ENCODE results near the gene DZANK1. TPM values are rescaled to one million over a fixed set of nuclear protein-coding genes. Genes with fewer than 3 reads are reported as not detected.
"Not testable (repeated sequence)": the region's sequence is repeated elsewhere in the genome, so short reads cannot be mapped to it uniquely, and the experiment has no call there.

Gene DZANK1
- total and polyA plus RNA-seq, 4 experiments from 2014 or later, result 0.99 to 3.0 (median 1.9) TPM

DNA sequence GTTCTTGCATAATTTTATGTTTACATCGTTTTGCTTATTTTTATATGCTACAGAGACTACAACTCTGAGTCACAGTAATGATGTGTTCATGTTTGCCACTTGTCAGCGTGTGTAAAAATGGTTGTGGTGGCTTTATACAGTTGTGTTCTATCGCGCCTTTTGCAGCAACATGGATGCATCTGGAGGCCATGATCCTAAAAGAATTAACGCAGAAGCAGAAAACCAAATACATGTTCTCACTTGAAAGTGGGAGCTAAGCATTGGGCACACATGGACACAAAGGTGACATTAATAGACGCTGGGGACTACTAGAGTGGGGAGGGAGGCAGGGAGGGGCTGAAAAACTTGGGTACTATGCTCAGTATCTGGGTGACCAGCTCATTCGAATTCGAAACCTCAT lies 39.9 kb upstream of the DZANK1 start:
- Histone ChIP-seq H3K4me1 (ENCODE audit: insufficient read depth, low read length) (peaks cover 22% of the 10 kb centered on the region), H3K36me3 (ENCODE audit: insufficient read depth, low read length) (peaks cover 16% of the 10 kb centered on the region), H3K4me3 (ENCODE audit: low read length in 2 of 2) (peak overlapping the region; percentile 78 to 82), H3K9me3 (ENCODE audit: control insufficient read depth in 1 of 2, low read length in 2 of 2) (no peaks in the 10 kb centered on the region), H3K27me3 (ENCODE audit: insufficient read depth, low read length) (no peaks in the 10 kb centered on the region), H3K27ac (ENCODE audit: low read depth, low read length) (peak overlapping the region; percentile 87)
- H3K9me3 Mint-ChIP-seq, result peaks cover 0 to 2% (median 0%) of the 10 kb centered on the region in 8 donors
- ChIA-PET CTCF (ENCODE audit: partially characterized antibody) (interaction anchor here (0.7 to 3.3 kb wide), 7 partner anchors 10 to 287 kb away, joined by 3 to 27 read pairs (median 5); partner anchors contain the start of genes DZANK1, POLR3F, RBBP9 and ZNF133), POLR2A (ENCODE audit: partially characterized antibody) (interaction anchor here (0.8 to 5.6 kb wide), 19 partner anchors 10 to 1546 kb away, joined by 3 to 153 read pairs (median 7); partner anchors contain the start of genes CFAP61, CRNKL1, DTD1 and DZANK1)
- peak in 1 of 5 donors; percentile 56 for DNase-seq
- H3K27ac Mint-ChIP-seq, result peak overlapping the region; percentile 95 to 100 (median 100)
- intact Hi-C loops (cut with micrococcal nuclease), result loop anchor here (1.0 to 2.0 kb wide), 9 partner anchors 9 to 824 kb away; partner anchors contain the start of genes DZANK1, KAT14, PET117 and POLR3F
- H3K36me3 Mint-ChIP-seq, result peaks cover 18 to 40% of the 10 kb centered on the region in 2 donors
- peaks cover 3% of the 10 kb centered on the region in 2 donors for H3K27me3 Mint-ChIP-seq
- H3K4me3 Mint-ChIP-seq, result peak overlapping the region; percentile 99 to 100 (median 100)
- peaks cover 24 to 47% (median 39%) of the 10 kb centered on the region in 4 donors for H3K4me1 Mint-ChIP-seq

DNA sequence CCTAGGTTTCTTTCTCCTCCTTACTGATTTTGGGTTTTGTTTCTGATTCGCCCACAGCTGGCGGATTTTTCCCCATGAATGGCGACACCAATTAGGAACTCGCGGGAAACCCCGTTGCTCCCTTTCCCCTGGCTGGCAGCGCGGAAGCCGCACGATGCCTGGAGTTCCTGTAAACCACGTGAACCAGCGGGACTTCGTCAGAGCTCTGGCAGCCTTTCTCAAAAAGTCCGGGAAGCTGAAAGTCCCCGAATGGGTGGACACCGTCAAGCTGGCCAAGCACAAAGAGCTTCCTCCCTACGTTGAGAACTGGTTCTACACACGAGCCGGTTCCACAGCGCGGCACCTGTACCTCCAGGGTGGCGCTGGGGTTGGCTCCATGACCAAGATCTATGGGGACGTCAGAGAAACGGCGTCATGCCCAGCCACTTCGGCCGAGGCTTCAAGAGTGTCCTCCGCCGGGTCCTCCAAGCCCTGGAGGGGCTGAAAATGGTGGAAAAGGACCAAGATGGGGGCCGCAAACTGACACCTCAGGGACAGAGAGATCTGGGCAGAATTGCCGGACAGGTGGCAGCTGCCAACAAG lies 37.7 kb upstream of the DZANK1 start:
- Histone ChIP-seq H3K4me1 (ENCODE audit: insufficient read depth, low read length) (peaks cover 22% of the 10 kb centered on the region), H3K36me3 (ENCODE audit: insufficient read depth, low read length) (no peaks in the 10 kb centered on the region), H3K9me3 (ENCODE audit: control insufficient read depth in 1 of 2, low read length in 2 of 2) (no peaks in the 10 kb centered on the region), H3K4me3 (ENCODE audit: low read length in 2 of 2) (no peak overlapping the region), H3K27ac (ENCODE audit: low read depth, low read length) (no peak overlapping the region), H3K27me3 (ENCODE audit: insufficient read depth, low read length) (no peaks in the 10 kb centered on the region)
- Mint-ChIP-seq H3K36me3 (peaks cover 0 to 20% of the 10 kb centered on the region in 2 donors), H3K9me3 (peaks cover 0 to 2% (median 0%) of the 10 kb centered on the region in 8 donors), H3K4me3 (peak overlapping the region in 1 of 8 donors; percentile 11), H3K27me3 (peaks cover 3 to 4% of the 10 kb centered on the region in 2 donors), H3K4me1 (peaks cover 17 to 29% (median 23%) of the 10 kb centered on the region in 4 donors), H3K27ac (peak overlapping the region in 2 of 7 donors; percentile 8 to 19)
- DNase-seq, result no peak
- intact Hi-C loops (cut with micrococcal nuclease), result no loop called here
- ChIA-PET CTCF (ENCODE audit: partially characterized antibody) (no interaction called here), POLR2A (ENCODE audit: partially characterized antibody) (interaction anchor here (1.1 to 4.5 kb wide), 2 partner anchors 7 to 37 kb away, joined by 3 to 153 read pairs; partner anchors contain the start of genes POLR3F and RBBP9)

DNA sequence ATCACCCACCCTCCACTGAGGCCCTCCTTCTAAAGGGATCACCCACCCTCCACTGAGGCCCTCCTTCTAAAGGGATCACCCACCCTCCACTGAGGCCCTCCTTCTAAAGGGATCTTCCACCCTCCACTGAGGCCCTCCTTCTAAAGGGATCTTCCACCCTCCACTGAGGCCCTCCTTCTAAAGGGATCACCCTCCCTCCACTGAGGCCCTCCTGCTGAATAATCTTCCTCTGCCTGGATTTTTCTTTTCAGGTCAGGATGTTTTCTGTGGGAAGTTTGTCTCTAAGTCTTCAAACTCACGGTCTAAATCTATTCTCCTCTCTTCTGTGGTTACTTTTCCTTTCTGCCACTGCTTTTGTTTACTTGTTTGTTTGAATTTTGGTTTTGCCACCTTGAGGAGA lies 34.8 kb upstream of the DZANK1 start:
- H3K27me3 Mint-ChIP-seq; H3K36me3 Mint-ChIP-seq; POLR2A ChIA-PET (ENCODE audit: partially characterized antibody); H3K4me3 ChIP-seq (ENCODE audit: low read length in 2 of 2); H3K27ac ChIP-seq (ENCODE audit: low read depth, low read length); H3K27me3 ChIP-seq (ENCODE audit: insufficient read depth, low read length); H3K36me3 ChIP-seq (ENCODE audit: insufficient read depth, low read length); H3K9me3 ChIP-seq (ENCODE audit: control insufficient read depth in 1 of 2, low read length in 2 of 2); intact Hi-C loops (cut with micrococcal nuclease); H3K27ac Mint-ChIP-seq; CTCF ChIA-PET (ENCODE audit: partially characterized antibody); H3K4me1 ChIP-seq (ENCODE audit: insufficient read depth, low read length); DNase-seq; H3K9me3 Mint-ChIP-seq: not testable (repeated sequence)
- Mint-ChIP-seq H3K4me1 (peaks cover 1 to 11% (median 6%) of the 10 kb centered on the region in 4 donors), H3K4me3 (peak overlapping the region in 1 of 8 donors; percentile 2)

DNA sequence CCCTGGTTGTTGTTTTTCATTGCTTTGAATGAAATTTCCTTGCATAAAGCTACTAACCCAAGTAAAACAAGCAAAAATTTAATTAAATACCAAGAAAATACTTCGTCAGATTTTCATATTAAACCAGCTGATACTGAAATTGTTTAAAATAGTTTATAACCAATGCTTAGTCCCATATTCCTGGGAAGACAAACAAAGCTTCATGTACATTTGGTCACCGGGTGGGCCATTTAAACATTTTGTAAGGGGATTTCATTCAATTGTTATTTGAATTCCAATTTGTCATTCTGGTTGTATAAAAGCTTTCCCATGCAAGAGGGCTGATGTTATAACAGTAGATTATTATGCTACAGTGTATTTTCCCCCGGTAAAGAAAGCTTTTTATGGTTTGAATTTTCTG lies 30.8 kb upstream of the DZANK1 start:
- peaks cover 7% of the 10 kb centered on the region for H3K36me3 ChIP-seq (ENCODE audit: insufficient read depth, low read length)
- H3K4me1 Mint-ChIP-seq, result peaks cover 9 to 21% (median 15%) of the 10 kb centered on the region in 4 donors
- no peak for DNase-seq
- peaks cover 3 to 4% of the 10 kb centered on the region in 2 donors for H3K27me3 Mint-ChIP-seq
- no peaks in the 10 kb centered on the region for H3K27me3 ChIP-seq (ENCODE audit: insufficient read depth, low read length)
- no peaks in the 10 kb centered on the region for H3K9me3 Mint-ChIP-seq
- intact Hi-C loops (cut with micrococcal nuclease), result loop anchor here (1.0 kb wide), 3 partner anchors 10 to 91 kb away; partner anchors contain the start of genes DTD1, DZANK1, POLR3F and SEC23B
- ChIA-PET POLR2A (ENCODE audit: partially characterized antibody) (interaction anchor here (0.6 to 4.5 kb wide), 6 partner anchors 9 to 502 kb away, joined by 3 to 153 read pairs (median 5); partner anchors contain the start of genes DZANK1, POLR3F, SEC23B and SMIM26), CTCF (ENCODE audit: partially characterized antibody) (interaction anchor here (1.2 to 2.9 kb wide), 3 partner anchors 9 to 85 kb away, joined by 3 to 27 read pairs (median 4); partner anchors contain the start of gene SEC23B)
- H3K36me3 Mint-ChIP-seq, result peaks cover 8 to 10% of the 10 kb centered on the region in 2 donors
- H3K4me3 Mint-ChIP-seq, result peak overlapping the region; percentile 95 to 98 (median 97)
- peaks cover 13% of the 10 kb centered on the region for H3K4me1 ChIP-seq (ENCODE audit: insufficient read depth, low read length)
- H3K4me3 ChIP-seq (ENCODE audit: low read length in 2 of 2), result no peak overlapping the region
- H3K27ac ChIP-seq (ENCODE audit: low read depth, low read length), result peak overlapping the region; percentile 69
- peak overlapping the region; percentile 81 to 98 (median 96) for H3K27ac Mint-ChIP-seq
- no peaks in the 10 kb centered on the region for H3K9me3 ChIP-seq (ENCODE audit: control insufficient read depth in 1 of 2, low read length in 2 of 2)

DNA sequence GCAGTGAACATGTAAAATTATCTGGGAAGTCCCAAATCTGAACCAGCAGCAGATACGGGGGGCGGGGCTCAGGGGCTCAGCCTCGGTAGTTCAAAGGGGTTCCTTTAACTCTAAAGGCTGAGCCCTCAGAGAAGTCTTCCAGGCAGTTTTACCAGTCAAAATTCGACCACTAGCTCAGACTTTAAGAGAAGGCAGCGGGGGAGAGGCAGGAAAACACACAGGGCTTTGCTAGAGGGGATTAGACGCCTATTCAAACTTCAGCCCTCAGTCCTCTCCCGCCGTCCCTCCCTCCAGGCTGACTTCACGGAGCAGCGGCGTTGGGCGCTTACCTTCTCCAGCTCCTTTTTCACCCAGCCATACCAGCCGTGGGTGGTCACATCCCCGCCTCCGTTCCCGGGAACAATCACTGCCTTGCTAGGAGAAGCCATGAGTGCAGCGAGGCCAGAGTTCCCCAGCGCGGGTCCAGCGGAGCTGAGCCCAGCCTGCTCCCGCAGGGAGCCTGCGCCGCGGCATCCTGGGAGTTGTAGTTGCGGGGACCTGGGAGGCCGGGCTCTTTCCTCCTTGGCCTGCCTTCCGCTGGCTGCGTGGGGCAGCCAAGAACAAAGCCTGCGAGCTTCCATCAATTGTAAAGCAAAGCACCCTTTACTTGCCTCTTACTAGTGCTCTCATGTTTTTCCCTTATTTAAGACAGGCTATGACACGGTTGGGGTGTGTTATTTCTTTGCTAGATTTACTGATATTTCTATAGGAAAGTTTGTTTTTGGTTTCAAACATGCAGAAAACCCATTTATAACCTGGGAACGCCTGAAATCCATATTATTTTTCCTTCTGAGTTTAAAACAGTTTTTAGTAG lies 30.1 kb upstream of the DZANK1 start, which contains the start of gene RBBP9:
Gene RBBP9 (minus strand): TSS at position 486 of the 853 bp plus-strand sequence. CDS start 58 bp downstream, at position 428.
- no peaks in the 10 kb centered on the region for H3K9me3 ChIP-seq (ENCODE audit: control insufficient read depth in 1 of 2, low read length in 2 of 2)
- peaks cover 7% of the 10 kb centered on the region for H3K36me3 ChIP-seq (ENCODE audit: insufficient read depth, low read length)
- peaks cover 9 to 21% (median 15%) of the 10 kb centered on the region in 4 donors for H3K4me1 Mint-ChIP-seq
- peak within 1 kb of the TSS; percentile 95 to 98 (median 97) for H3K4me3 Mint-ChIP-seq
- CTCF ChIA-PET (ENCODE audit: partially characterized antibody), result interaction anchor here (0.6 to 2.9 kb wide), 5 partner anchors 10 to 84 kb away, joined by 3 to 27 read pairs (median 4); partner anchors contain the start of genes DZANK1 and SEC23B
- H3K9me3 Mint-ChIP-seq, result no peaks in the 10 kb centered on the region
- H3K4me1 ChIP-seq (ENCODE audit: insufficient read depth, low read length), result peaks cover 13% of the 10 kb centered on the region
- H3K4me3 ChIP-seq (ENCODE audit: low read length in 2 of 2), result peak within 1 kb of the TSS; percentile 53 to 71
- POLR2A ChIA-PET (ENCODE audit: partially characterized antibody), result interaction anchor here (0.6 to 4.5 kb wide), 7 partner anchors 10 to 502 kb away, joined by 3 to 153 read pairs (median 6); partner anchors contain the start of genes DZANK1, POLR3F, SEC23B and SMIM26
- H3K27me3 ChIP-seq (ENCODE audit: insufficient read depth, low read length), result no peaks in the 10 kb centered on the region
- DNase-seq, result peak; percentile 69 to 77 (median 72)
- peaks cover 2 to 3% of the 10 kb centered on the region in 2 donors for H3K27me3 Mint-ChIP-seq
- peaks cover 8 to 17% of the 10 kb centered on the region in 2 donors for H3K36me3 Mint-ChIP-seq
- peak within 1 kb of the TSS; percentile 81 to 98 (median 96) for H3K27ac Mint-ChIP-seq
- intact Hi-C loops (cut with micrococcal nuclease), result loop anchor here (1.0 kb wide), 3 partner anchors 10 to 91 kb away; partner anchors contain the start of genes DTD1, DZANK1, POLR3F and SEC23B
- peak within 1 kb of the TSS; percentile 69 for H3K27ac ChIP-seq (ENCODE audit: low read depth, low read length)

DNA sequence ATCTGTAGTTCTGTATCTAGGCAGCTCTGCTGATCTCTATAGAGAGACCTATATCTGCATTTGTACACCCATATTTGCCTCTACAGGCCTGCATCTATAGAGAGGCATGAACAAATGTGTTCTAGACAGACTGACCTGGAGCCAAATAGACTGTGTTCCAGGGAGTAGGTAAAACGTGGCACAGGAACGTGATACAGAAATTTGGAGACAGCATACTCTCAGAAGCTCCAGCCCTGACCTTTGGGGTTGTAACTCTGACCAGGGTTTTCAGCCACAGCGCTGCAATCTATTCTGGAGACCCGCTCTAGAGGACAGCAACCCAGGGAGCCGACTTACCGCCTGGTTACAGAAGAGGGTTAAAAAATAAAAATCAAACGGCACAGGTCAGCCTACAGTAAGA lies 29.2 kb upstream of the DZANK1 start:
- H3K27me3 ChIP-seq (ENCODE audit: insufficient read depth, low read length), result no peaks in the 10 kb centered on the region
- Mint-ChIP-seq H3K4me1 (peaks cover 9 to 21% (median 15%) of the 10 kb centered on the region in 4 donors), H3K36me3 (peaks cover 8 to 20% of the 10 kb centered on the region in 2 donors), H3K27ac (peak overlapping the region; percentile 1 to 98 (median 81)), H3K4me3 (peak overlapping the region; percentile 95 to 98 (median 97)), H3K9me3 (no peaks in the 10 kb centered on the region), H3K27me3 (no peaks in the 10 kb centered on the region)
- no peaks in the 10 kb centered on the region for H3K9me3 ChIP-seq (ENCODE audit: control insufficient read depth in 1 of 2, low read length in 2 of 2)
- peak overlapping the region; percentile 69 for H3K27ac ChIP-seq (ENCODE audit: low read depth, low read length)
- ChIA-PET POLR2A (ENCODE audit: partially characterized antibody) (interaction anchor here (1.2 to 4.5 kb wide), 5 partner anchors 11 to 298 kb away, joined by 3 to 153 read pairs (median 7); partner anchors contain the start of genes DZANK1, POLR3F and SEC23B), CTCF (ENCODE audit: partially characterized antibody) (interaction anchor here (2.9 kb wide), 1 partner anchor 11 kb away, joined by 27 read pairs; the partner anchor contains the start of gene SEC23B)
- H3K36me3 ChIP-seq (ENCODE audit: insufficient read depth, low read length), result peaks cover 7% of the 10 kb centered on the region
- H3K4me1 ChIP-seq (ENCODE audit: insufficient read depth, low read length), result peaks cover 13% of the 10 kb centered on the region
- H3K4me3 ChIP-seq (ENCODE audit: low read length in 2 of 2), result no peak overlapping the region
- intact Hi-C loops (cut with micrococcal nuclease), result no loop called here
- no peak for DNase-seq
